AG10803 (cell line): ENCODE data around the gene FBXO33.

Source experiments
- DNase-seq: peaks from one replicate; pipeline ENCODE4 v3.0.0; 2010; ENCODE audit warnings: low read depth
- H3K4me3 ChIP-seq: 2 replicates; pipeline ENCODE4 v1.5.1; 2011; ENCODE audit warnings: mild to moderate bottlenecking, low read length, control low read depth
- TF ChIP-seq, protein P1 (sequence below): conservative IDR thresholded peaks from 2 replicates; pipeline ENCODE4 v1.5.1; 2011; ENCODE audit warnings: mild to moderate bottlenecking, low read length, control low read depth, inconsistent platforms

The FBXO33 gene

DNA sequence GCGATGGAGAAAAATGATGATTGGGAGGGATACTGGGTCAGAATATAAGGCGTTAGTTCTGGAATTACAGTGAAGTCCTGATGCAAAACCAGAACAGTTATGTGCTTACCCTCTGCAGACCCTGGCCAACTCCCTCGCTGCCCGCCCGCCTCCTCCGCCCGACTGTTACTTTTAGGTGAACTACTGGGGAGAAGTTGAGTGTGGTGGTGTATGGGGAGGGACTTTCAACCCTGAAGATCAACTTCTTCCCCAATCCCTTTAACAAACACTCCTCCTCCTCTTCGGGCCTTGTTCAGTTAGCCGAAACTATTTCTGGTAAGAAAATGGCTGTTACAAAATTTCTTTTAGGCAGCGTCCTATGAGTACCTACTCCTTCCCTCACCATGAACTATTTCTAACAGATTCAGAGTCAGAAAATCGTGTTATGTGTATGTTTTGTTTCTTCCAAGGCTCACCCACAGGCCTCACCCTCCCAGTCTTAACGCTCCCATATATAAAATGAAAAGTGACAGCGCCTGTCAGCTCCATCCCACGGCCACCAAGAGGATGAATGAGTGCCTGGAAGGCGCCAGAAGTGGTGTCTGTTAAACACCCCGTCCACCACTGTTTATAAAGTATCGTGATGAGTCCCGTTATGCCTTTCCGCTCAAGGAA lies 1.3 kb downstream of the FBXO33 start:
- DNase-seq, result peak; percentile 12
- H3K4me3 ChIP-seq, result peak overlapping the region; percentile 91

DNA sequence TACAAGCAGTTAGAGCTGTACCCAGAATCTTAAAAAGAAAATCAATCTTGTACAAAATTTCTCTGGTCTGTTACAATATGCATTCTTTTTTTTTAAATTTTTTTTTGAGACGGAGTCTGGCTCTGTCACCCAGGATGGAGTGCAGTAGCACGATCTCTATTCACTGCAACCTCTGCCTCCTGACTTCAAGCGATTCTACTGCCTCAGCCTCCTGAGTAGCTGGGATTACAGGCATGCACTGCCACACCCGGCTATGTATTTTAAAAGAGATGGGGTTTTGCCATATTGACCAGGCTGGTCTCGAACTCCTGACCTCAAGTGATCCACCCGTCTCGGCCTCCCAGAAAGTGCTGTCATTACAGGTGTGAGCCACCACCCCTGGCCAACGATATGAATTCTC lies 4.1 kb downstream of the FBXO33 start:
- TF ChIP-seq, protein P1, sequence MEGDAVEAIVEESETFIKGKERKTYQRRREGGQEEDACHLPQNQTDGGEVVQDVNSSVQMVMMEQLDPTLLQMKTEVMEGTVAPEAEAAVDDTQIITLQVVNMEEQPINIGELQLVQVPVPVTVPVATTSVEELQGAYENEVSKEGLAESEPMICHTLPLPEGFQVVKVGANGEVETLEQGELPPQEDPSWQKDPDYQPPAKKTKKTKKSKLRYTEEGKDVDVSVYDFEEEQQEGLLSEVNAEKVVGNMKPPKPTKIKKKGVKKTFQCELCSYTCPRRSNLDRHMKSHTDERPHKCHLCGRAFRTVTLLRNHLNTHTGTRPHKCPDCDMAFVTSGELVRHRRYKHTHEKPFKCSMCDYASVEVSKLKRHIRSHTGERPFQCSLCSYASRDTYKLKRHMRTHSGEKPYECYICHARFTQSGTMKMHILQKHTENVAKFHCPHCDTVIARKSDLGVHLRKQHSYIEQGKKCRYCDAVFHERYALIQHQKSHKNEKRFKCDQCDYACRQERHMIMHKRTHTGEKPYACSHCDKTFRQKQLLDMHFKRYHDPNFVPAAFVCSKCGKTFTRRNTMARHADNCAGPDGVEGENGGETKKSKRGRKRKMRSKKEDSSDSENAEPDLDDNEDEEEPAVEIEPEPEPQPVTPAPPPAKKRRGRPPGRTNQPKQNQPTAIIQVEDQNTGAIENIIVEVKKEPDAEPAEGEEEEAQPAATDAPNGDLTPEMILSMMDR, result no peak
- no peak overlapping the region for H3K4me3 ChIP-seq
- no peak for DNase-seq

More for the DNA sequence above, 1.3 kb downstream of the FBXO33 start:
- TF ChIP-seq, protein P1, result no peak

DNA sequence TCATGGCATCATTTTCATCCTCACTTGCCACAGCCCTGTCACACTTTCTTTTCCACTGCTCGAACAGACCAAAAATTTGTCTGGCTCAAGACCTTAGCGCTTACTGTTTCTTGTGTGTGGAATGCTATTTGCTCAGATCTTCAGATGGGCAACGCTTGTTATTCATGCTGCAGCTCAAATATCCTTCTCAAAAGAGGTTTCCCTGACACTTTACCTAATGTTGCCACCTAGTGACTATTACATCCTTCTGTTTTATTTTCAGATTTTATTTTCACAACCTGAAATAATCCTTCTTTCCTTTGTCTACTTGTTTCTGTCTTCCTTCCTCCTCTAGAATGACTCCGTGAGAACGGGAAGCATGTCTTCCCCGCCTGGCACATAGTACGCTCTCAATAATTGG lies 5.6 kb downstream of the FBXO33 start:
- DNase-seq, result peak; percentile 78
- TF ChIP-seq, protein P1, result peak; percentile 40

DNA sequence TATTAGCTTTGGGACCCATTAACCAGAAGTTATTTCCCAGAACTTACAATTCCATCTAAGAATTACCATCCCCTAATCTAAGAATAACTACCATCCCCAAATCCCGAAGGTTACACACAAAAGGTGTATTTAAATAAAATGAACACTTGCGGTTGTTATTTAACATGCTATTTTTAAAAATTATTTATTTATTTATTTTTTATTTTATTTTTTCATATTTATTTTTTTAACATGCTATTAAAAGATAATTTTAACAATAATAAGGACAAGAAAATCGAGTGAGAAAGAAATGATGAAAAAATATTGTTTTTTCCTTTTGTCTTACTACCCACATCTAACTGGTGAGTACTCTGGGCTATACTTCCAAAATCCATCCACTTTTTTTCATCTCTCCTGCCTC lies 6.3 kb downstream of the FBXO33 start:
- DNase-seq, result no peak
- TF ChIP-seq, protein P1, result no peak
- no peak overlapping the region for H3K4me3 ChIP-seq

More for the DNA sequence above, 5.6 kb downstream of the FBXO33 start:
- H3K4me3 ChIP-seq, result peak overlapping the region; percentile 12; the same call in 1 of the 2 replicates

DNA sequence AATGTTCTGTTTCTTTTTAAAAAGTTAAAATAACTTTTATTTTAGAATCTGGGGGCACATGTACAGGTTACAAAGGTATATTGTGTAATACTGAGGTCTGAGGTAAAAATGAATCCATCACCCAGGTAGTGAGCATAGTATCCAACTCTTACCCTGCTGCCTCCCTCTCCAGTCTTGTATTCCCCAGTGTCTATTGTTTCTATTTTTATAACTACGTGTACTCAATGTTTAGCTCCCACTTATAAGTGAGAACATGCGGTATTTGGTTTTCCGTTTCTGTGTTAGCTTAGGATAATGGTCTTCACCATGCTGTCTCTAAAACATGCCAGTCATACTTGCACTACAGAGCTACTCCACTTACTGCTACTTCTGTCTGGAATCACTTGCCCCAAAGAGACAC lies 8.4 kb downstream of the FBXO33 start:
- no peak for DNase-seq
- H3K4me3 ChIP-seq, result no peak overlapping the region
- TF ChIP-seq, protein P1, result no peak

DNA sequence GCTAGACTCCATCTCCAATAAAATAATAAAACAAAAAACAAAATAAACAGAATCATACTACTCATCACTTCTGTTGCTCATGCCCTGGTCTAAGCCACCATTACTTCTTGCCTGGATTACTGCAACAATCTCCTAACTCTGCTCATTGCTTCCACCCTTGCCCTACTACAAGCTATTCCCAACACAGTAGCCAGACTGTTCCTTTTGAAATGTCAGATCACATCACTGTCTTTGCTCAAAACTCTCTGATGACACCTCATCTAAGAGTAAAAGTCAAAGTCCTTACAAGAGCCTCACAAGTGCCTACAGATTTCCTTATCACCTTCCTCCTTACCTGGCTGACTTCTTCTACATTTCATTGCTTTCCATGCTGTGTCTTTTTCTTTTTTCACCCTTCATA lies 10.0 kb downstream of the FBXO33 start:
- no peak overlapping the region for H3K4me3 ChIP-seq
- no peak for DNase-seq
- TF ChIP-seq, protein P1, result no peak

DNA sequence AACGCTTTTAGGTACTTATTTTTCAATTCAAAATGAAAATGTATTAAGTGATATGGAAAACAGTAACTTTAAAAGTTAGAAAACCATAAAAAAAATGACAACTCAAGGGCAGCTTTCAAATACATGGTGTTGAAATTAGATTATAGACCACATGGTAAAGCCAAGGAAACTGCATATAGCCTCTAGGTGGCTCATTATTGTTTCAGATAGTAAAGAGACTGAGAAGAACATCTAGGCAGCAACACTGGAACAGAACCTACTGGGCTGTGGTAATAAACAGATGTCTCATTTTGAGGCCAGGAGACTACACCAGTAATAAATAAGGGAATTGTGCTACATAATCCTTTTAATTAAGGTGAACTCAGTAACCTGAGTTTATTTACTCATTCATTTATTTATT lies 13.0 kb downstream of the FBXO33 start:
- TF ChIP-seq, protein P1, result peak; percentile 36
- H3K4me3 ChIP-seq, result no peak overlapping the region
- DNase-seq, result peak; percentile 22
